Measurements from ENCODE around the gene IL17F. TPM values are rescaled to one million over a fixed set of nuclear protein-coding genes. Genes with fewer than 3 reads are reported as not detected.

The IL17F gene
- total RNA-seq, 1 donor from 2014 or later = not detected

DNA sequence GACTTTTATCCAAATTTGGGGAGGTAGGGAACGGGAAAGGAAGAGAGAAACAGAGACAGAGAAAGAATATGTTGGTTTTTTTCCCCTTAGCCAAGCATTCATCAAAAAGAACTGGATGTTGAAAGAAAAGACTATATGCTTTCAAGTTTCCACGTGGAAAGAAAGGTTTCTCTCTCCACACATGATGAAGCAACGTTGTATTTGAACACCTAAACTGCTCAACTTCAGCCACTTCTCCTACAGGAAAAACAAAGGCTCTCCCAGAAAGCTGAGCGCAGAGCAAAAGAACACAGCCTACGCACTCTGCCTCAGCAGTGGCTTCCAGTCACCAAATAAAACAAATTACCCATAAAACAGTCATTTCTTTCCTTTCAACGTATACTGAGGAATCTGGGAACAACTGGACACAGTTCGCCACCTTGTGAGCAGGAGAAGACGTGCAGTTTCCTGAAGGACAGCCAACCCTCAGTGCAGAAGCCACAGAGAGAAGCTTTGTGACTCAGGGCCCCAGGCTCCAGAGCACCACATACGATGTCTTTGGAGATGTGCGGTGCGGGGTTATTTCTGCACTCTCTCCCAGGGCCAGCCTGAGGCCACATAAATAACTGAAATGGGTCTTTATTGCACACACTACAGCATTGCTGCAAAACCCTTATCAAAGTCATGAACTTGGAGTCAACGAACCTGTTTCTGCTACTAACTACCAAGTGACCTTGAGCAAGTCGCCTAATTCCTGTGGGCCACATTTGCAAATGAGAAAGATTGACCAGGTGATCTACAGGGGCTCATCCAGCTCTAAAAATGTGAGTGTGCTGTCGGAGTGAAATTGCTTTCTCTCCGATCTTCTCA is 10.1 kb downstream of the IL17F start:
- Histone ChIP-seq H3K27ac (no peak overlapping the region), H3K36me3 (no peaks in the 10 kb centered on the region), H3K9me3 (no peaks in the 10 kb centered on the region), H3K4me1 (no peaks in the 10 kb centered on the region), H3K27me3 (no peaks in the 10 kb centered on the region), H3K4me3 (no peak overlapping the region)
- TF ChIP-seq POLR2A (IDR thresholded peaks at IDR 0.05) (no peak), POLR2AphosphoS5 (IDR thresholded peaks at IDR 0.05; ENCODE audit: insufficient read depth in 1 of 2, low read depth in 1 of 2) (no peak)
- TF ChIP-seq, protein P1, sequence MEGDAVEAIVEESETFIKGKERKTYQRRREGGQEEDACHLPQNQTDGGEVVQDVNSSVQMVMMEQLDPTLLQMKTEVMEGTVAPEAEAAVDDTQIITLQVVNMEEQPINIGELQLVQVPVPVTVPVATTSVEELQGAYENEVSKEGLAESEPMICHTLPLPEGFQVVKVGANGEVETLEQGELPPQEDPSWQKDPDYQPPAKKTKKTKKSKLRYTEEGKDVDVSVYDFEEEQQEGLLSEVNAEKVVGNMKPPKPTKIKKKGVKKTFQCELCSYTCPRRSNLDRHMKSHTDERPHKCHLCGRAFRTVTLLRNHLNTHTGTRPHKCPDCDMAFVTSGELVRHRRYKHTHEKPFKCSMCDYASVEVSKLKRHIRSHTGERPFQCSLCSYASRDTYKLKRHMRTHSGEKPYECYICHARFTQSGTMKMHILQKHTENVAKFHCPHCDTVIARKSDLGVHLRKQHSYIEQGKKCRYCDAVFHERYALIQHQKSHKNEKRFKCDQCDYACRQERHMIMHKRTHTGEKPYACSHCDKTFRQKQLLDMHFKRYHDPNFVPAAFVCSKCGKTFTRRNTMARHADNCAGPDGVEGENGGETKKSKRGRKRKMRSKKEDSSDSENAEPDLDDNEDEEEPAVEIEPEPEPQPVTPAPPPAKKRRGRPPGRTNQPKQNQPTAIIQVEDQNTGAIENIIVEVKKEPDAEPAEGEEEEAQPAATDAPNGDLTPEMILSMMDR (IDR thresholded peaks at IDR 0.05) = peak in 2 of 3 experiments; percentile 20 to 37
- intact Hi-C loops (cut with DNase I) = no loop called here
- no peak for DNase-seq (ENCODE audit: extremely low spot score in 2 of 2)

DNA sequence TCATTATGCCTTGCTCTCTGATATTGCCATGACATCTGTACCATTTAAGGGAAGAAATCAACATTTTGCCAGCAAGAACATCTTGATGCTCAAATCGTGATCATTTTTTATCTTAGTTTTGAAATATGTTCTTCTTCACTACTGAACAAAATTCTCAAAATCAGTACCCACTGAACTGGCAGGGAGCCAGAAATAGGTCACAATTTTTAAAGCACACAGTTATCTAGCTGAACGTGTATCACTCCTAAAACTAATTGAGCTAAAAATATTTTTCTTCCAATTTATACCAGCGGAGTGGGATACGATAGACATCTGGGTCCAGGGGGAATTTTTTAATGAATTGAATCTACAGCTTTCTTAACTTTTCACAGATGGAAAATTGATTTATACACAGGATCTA is 11.3 kb downstream of the IL17F start:
- Histone ChIP-seq H3K36me3 (no peaks in the 10 kb centered on the region), H3K27ac (no peak overlapping the region), H3K27me3 (no peaks in the 10 kb centered on the region), H3K4me3 (no peak overlapping the region), H3K4me1 (no peaks in the 10 kb centered on the region), H3K9me3 (no peaks in the 10 kb centered on the region)
- TF ChIP-seq POLR2A (IDR thresholded peaks at IDR 0.05) (no peak), POLR2AphosphoS5 (IDR thresholded peaks at IDR 0.05; ENCODE audit: insufficient read depth in 1 of 2, low read depth in 1 of 2) (no peak)
- TF ChIP-seq, protein P1 (IDR thresholded peaks at IDR 0.05) = no peak
- DNase-seq (ENCODE audit: extremely low spot score in 2 of 2) = no peak
- intact Hi-C loops (cut with DNase I) = no loop called here

DNA sequence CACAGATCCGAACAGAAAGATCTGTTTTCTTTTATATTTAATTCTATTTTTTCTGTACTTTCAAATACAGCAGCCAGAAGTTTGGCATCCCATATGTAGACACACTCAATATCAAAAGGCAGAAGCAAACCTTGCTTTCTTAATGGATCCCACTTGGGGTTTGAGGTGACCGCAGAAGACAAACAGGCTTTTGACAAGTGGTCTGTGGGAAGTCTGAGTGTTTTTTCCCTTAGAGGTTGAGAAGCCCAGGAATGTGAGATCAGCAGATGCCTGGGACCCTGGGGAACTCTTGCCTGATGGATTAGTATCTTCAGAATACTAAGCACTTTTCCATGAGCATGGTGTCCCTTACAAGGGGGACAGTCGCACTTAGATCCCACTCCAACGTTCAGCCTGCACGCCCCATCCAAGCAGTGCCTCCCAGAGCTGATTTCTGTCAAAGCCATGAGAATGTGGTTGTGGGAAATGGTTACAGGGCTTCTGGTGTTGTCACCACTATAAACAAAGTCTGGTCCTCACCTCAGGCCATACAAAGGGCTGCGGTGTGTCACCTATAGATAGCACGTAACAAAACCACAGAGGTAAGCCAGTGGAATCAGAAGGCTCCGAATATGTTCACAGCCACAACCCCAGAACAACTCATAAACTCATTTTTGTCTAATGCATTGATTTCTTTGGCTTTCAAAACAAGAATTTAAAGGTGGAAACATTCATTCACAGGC is 12.7 kb downstream of the IL17F start:
- Histone ChIP-seq H3K4me3 (no peak overlapping the region), H3K4me1 (no peaks in the 10 kb centered on the region), H3K9me3 (no peaks in the 10 kb centered on the region), H3K36me3 (no peaks in the 10 kb centered on the region), H3K27ac (no peak overlapping the region), H3K27me3 (no peaks in the 10 kb centered on the region)
- intact Hi-C loops (cut with DNase I) = no loop called here
- no peak for DNase-seq (ENCODE audit: extremely low spot score in 2 of 2)
- TF ChIP-seq, protein P1 (IDR thresholded peaks at IDR 0.05) = no peak
- no peak for TF ChIP-seq POLR2AphosphoS5 (IDR thresholded peaks at IDR 0.05; ENCODE audit: insufficient read depth in 1 of 2, low read depth in 1 of 2)
- no peak for TF ChIP-seq POLR2A (IDR thresholded peaks at IDR 0.05)

DNA sequence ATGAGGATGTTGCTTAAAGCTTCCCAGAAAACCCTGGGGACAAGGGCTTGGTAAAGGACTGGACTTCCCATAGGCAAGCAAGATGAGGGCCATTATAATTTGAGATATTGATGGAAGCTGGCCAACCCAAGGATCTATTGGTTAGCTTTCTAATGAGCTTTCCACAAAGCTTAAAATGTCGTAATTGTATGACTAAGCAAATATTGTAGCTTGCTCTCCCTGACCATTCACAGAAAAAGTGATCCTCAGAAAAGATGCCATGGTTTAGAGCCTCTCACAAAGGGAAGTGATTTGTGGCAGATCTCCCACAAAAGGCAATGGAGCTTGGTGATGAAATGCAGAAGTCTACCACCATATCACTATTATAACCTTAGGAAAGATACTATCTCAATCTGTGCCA is 13.6 kb downstream of the IL17F start:
- Histone ChIP-seq H3K4me1 (no peaks in the 10 kb centered on the region), H3K9me3 (no peaks in the 10 kb centered on the region), H3K27ac (no peak overlapping the region), H3K36me3 (no peaks in the 10 kb centered on the region), H3K27me3 (no peaks in the 10 kb centered on the region), H3K4me3 (no peak overlapping the region)
- intact Hi-C loops (cut with DNase I) = no loop called here
- DNase-seq (ENCODE audit: extremely low spot score in 2 of 2) = no peak
- no peak for TF ChIP-seq POLR2A (IDR thresholded peaks at IDR 0.05)

DNA sequence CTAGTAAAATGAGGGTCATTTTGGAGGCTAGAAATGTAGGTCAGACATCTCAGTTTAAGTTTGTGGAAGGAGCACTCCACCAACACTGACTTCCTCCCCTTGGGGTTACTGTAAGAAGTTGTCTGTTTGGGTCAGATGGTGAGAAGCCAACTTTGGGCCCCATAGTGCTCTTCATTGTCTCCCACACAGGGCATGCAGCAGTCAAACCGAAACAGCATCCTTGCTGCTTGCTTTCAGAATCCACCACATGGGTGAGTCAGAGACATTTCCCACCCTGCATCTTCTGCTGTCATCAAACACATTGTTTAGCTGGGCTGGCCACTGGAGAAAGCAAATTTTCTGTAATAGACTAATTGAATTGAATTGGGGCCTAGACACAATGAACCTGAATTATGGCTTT is 16.8 kb downstream of the IL17F start:
- intact Hi-C loops (cut with DNase I) = no loop called here
- TF ChIP-seq POLR2AphosphoS5 (IDR thresholded peaks at IDR 0.05; ENCODE audit: insufficient read depth in 1 of 2, low read depth in 1 of 2) (no peak), POLR2A (IDR thresholded peaks at IDR 0.05) (no peak)
- TF ChIP-seq, protein P1 (IDR thresholded peaks at IDR 0.05) = no peak
- no peak for DNase-seq (ENCODE audit: extremely low spot score in 2 of 2)
- no peaks in the 10 kb centered on the region for H3K27me3 ChIP-seq
- H3K4me1 ChIP-seq = no peaks in the 10 kb centered on the region
- H3K9me3 ChIP-seq = no peaks in the 10 kb centered on the region
- H3K36me3 ChIP-seq = no peaks in the 10 kb centered on the region
- no peak overlapping the region for H3K4me3 ChIP-seq
- no peak overlapping the region for H3K27ac ChIP-seq
